KMS-11 (cell line): ENCODE data around the gene MYL9.

Source experiments
- H2AFZ ChIP-seq: fragments of 200-600 bp; sonication (generic); 2 replicates; pipeline ENCODE4 v1.6.1; 2016; ENCODE audit warnings: antibody characterized with exemption, mixed run types, low read depth
- H3K27ac ChIP-seq: fragments of 200-600 bp; sonication (generic); 2 replicates; pipeline ENCODE4 v1.6.1; 2016; ENCODE audit warnings: mild to moderate bottlenecking, mixed run types
- H3K27me3 ChIP-seq: fragments of 200-600 bp; sonication (generic); 2 replicates; pipeline ENCODE4 v1.6.1; 2017; ENCODE audit warnings: mild to moderate bottlenecking, low read depth, mixed run types, moderate library complexity; ENCODE audit not compliant: insufficient read depth
- H3K36me3 ChIP-seq: fragments of 200-600 bp; sonication (generic); 2 replicates; pipeline ENCODE4 v1.6.1; 2017; ENCODE audit warnings: mild to moderate bottlenecking, mixed run types; ENCODE audit not compliant: insufficient read depth
- H3K4me1 ChIP-seq: fragments of 200-600 bp; sonication (generic); 2 replicates; pipeline ENCODE4 v1.6.1; 2016; ENCODE audit warnings: mild to moderate bottlenecking, low read depth, mixed run types; ENCODE audit not compliant: poor library complexity, severe bottlenecking
- H3K4me2 ChIP-seq: fragments of 200-600 bp; sonication (generic); 2 replicates; pipeline ENCODE4 v1.7.0; 2016; ENCODE audit warnings: mild to moderate bottlenecking, mixed run types
- H3K4me3 ChIP-seq: fragments of 200-600 bp; sonication (generic); IDR thresholded peaks from 2 replicates; pipeline ENCODE4 v1.6.1; 2017; ENCODE audit warnings: low read depth, low read length, mixed read lengths; ENCODE audit not compliant: insufficient read depth
- H3K79me2 ChIP-seq: fragments of 200-600 bp; sonication (generic); 2 replicates; pipeline ENCODE4 v1.6.1; 2016; ENCODE audit warnings: low read depth, mixed run types; ENCODE audit not compliant: insufficient read depth
- H3K9ac ChIP-seq: fragments of 200-600 bp; sonication (generic); 2 replicates; pipeline ENCODE4 v1.6.1; 2016; ENCODE audit warnings: mild to moderate bottlenecking, mixed run types
- H4K20me1 ChIP-seq: fragments of 200-600 bp; sonication (generic); 2 replicates; pipeline ENCODE4 v1.6.1; 2016; ENCODE audit warnings: mild to moderate bottlenecking, mixed run types; ENCODE audit not compliant: insufficient read depth
- TF ChIP-seq, protein P1 (sequence below): fragments of 200-600 bp; sonication (generic); conservative IDR thresholded peaks from 2 replicates; pipeline ENCODE4 v1.6.1; 2017; ENCODE audit warnings: low read depth, mild to moderate bottlenecking, antibody characterized with exemption, low read length, moderate library complexity, mixed read lengths

Gene MYL9

DNA sequence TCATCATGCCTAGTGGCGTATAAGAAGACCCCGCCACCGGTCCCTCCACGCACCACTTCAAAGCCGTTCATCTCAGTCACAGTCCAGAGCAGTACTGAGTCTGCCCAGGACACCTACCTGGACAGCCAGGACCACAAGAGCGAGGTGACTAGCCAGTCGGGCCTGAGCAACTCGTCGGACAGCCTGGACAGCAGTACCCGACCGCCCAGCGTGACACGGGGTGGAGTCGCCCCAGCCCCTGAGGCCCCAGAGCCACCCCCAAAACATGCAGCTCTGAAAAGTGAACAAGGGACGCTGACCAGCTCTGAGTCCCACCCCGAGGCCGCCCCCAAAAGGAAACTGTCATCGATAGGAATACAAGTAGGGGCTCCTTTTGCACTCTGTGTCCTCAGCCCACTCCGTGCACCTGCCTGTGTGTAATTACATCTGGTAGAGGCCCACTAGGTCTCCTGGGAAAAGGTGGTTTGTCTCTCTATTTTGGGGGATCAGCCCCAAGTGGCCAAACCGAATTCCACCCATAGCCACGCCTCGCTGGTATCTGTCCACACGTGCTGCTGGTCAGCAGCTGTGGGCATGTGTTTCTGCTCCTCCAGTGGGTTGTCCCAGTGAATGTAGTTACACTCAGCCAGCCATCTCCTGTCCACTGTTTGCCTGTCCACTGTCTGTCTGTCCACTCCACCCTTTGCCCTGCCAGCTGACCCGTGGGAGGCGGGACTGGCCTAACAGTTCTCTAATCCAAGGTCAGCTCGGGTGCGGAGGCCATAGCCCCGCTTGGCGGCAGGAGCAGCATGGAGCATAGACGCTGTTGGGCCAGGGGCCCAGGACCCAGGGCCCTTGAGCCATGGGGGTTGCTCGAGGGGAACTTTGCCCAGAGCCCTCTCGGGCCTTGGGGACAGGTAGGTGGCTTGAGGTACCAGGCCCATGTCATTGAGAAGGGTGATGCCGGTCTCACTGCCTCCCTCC is 44.3 kb upstream of the MYL9 start:
- Histone ChIP-seq H2AFZ (no peak overlapping the region), H3K4me2 (no peak overlapping the region), H3K27me3 (no peaks in the 10 kb centered on the region), H3K4me3 (no peak overlapping the region), H3K79me2 (0 out of 2 replicates have a peak, but pooled peaks cover 4% of the 10 kb centered on the region), H3K27ac (no peak overlapping the region), H3K36me3 (no peaks in the 10 kb centered on the region), H3K9ac (no peak overlapping the region), H3K4me1 (peaks cover 32% of the 10 kb centered on the region), H4K20me1 (no peaks in the 10 kb centered on the region)
- TF ChIP-seq, protein P1, sequence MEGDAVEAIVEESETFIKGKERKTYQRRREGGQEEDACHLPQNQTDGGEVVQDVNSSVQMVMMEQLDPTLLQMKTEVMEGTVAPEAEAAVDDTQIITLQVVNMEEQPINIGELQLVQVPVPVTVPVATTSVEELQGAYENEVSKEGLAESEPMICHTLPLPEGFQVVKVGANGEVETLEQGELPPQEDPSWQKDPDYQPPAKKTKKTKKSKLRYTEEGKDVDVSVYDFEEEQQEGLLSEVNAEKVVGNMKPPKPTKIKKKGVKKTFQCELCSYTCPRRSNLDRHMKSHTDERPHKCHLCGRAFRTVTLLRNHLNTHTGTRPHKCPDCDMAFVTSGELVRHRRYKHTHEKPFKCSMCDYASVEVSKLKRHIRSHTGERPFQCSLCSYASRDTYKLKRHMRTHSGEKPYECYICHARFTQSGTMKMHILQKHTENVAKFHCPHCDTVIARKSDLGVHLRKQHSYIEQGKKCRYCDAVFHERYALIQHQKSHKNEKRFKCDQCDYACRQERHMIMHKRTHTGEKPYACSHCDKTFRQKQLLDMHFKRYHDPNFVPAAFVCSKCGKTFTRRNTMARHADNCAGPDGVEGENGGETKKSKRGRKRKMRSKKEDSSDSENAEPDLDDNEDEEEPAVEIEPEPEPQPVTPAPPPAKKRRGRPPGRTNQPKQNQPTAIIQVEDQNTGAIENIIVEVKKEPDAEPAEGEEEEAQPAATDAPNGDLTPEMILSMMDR = no peak

DNA sequence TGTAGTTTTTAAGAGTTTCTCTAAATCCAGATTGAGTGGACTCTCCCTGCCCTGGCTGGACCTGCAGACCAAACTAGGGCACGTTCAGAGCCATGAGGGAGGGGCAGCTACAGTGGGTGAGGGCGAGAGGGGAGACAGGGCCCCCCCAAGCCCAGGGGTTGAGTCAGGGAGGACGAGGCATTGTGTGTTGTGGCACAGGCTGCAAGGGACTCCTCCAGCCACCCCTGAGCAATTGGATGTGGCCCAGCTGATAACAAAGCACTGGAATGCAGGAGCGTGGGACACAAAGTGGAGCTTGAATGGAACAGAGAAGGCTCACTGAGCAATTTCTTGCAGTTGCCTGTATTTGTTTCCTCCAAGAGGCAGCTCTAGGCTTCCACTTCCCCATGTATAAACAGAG is 43.5 kb upstream of the MYL9 start:
- Histone ChIP-seq H3K9ac (no peak overlapping the region), H3K79me2 (0 out of 2 replicates have a peak, but pooled peaks cover 4% of the 10 kb centered on the region), H3K36me3 (no peaks in the 10 kb centered on the region), H3K27ac (no peak overlapping the region), H2AFZ (no peak overlapping the region), H4K20me1 (no peaks in the 10 kb centered on the region), H3K4me2 (no peak overlapping the region), H3K4me3 (no peak overlapping the region), H3K27me3 (no peaks in the 10 kb centered on the region), H3K4me1 (peaks cover 23% of the 10 kb centered on the region)
- TF ChIP-seq, protein P1 = no peak

- no peak overlapping the region for H3K4me3 ChIP-seq
- H2AFZ ChIP-seq = no peak overlapping the region
- no peak overlapping the region for H3K27ac ChIP-seq
- no peaks in the 10 kb centered on the region for H4K20me1 ChIP-seq
- no peak overlapping the region for H3K4me2 ChIP-seq
- no peak overlapping the region for H3K9ac ChIP-seq
- H3K27me3 ChIP-seq = no peaks in the 10 kb centered on the region
- H3K4me1 ChIP-seq = peaks cover 17% of the 10 kb centered on the region
- TF ChIP-seq, protein P1 = no peak
- H3K36me3 ChIP-seq = no peaks in the 10 kb centered on the region
- H3K79me2 ChIP-seq = 0 out of 2 replicates have a peak, but pooled peaks cover 4% of the 10 kb centered on the region
Observed at GRCh38 chr20:36498386-36499179, 42.7 kb upstream of the MYL9 start.

DNA sequence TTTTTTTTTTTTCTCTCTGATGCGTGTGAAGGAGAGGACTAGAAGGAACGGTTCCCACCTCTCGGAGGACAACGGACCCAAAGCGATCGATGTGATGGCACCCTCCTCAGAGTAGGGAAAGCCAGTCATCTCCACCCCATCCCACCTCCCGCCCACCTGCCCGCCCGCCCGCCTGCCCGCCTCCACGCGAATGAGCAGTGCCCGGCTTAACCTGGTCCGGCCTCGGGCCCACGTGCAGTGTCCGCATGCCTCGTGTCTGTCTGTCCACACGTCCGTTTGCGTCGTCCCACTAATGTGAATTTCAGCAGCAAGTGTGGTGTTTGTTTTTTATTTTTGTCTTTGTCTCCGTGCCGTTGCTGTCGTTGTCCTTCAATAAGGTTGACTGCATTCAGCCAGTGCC is 42.1 kb upstream of the MYL9 start:
- H3K4me1 ChIP-seq = peaks cover 11% of the 10 kb centered on the region
- TF ChIP-seq, protein P1 = no peak
- H3K27ac ChIP-seq = no peak overlapping the region
- H3K36me3 ChIP-seq = no peaks in the 10 kb centered on the region
- H3K4me3 ChIP-seq = no peak overlapping the region
- no peak overlapping the region for H3K9ac ChIP-seq
- no peaks in the 10 kb centered on the region for H4K20me1 ChIP-seq
- H3K4me2 ChIP-seq = no peak overlapping the region
- no peaks in the 10 kb centered on the region for H3K27me3 ChIP-seq
- H3K79me2 ChIP-seq = 0 out of 2 replicates have a peak, but pooled peaks cover 4% of the 10 kb centered on the region
- no peak overlapping the region for H2AFZ ChIP-seq
